Naive thymus-derived CD4-positive, alpha-beta T cell (primary cell): ENCODE data around the gene CILP. TPM values are rescaled to one million over a fixed set of nuclear protein-coding genes. Genes with fewer than 3 reads are reported as not detected.

Experiments used
- ATAC-seq: fragments of 150-1000 bp; cut with Tn5 transposase; 2 replicates; pipeline ENCODE4 v1.10.0; 2021; ENCODE audit warnings: mild to moderate bottlenecking, moderate library complexity
- CTCF ChIA-PET: fragments of 350-600 bp; sonication (Branson Sonifier 250); formaldehyde crosslinking; loops from one replicate; lab custom pipeline; 2021; ENCODE audit warnings: antibody characterized with exemption; lab: Charles Lee
- POLR2A ChIA-PET: fragments of 350-600 bp; sonication (Branson Sonifier 250); formaldehyde crosslinking; loops from one replicate; lab custom pipeline; 2021; ENCODE audit warnings: antibody characterized with exemption, inconsistent platforms; lab: Charles Lee
- DNase-seq, 9 donors: peaks; one replicate each; pipeline versions ENCODE4 v3.0.0 to v3.0.0-alpha.2; 2020 to 2022; ENCODE audit warnings: mixed read lengths in 1 of 9
- H3K27ac ChIP-seq: one replicate; pipeline ENCODE4 v1.7.0; 2013; ENCODE audit warnings: mild to moderate bottlenecking, low read depth, low read length, moderate library complexity
- H3K27me3 ChIP-seq, 2 donors: one replicate each; pipeline ENCODE4 v1.7.0; 2013; ENCODE audit warnings: low read length in 2 of 2, mild to moderate bottlenecking in 2 of 2, moderate library complexity in 2 of 2; ENCODE audit not compliant: control insufficient read depth in 2 of 2, insufficient read depth in 2 of 2
- H3K36me3 ChIP-seq, 3 experiments: 1 replicate in 2 of 3; 2 replicates in 1 of 3; pipeline ENCODE4 v1.7.0; 2013; ENCODE audit warnings: low read length in 3 of 3, mild to moderate bottlenecking in 3 of 3, moderate library complexity in 1 of 3; ENCODE audit not compliant: insufficient read depth in 3 of 3, control insufficient read depth in 2 of 3
- H3K4me1 ChIP-seq, 2 donors: one replicate each; pipeline ENCODE4 v1.7.0; 2013; ENCODE audit warnings: low read length in 2 of 2, mild to moderate bottlenecking in 2 of 2, moderate library complexity in 1 of 2; ENCODE audit not compliant: control insufficient read depth in 2 of 2, insufficient read depth in 2 of 2
- H3K4me3 ChIP-seq: 2 replicates; pipeline ENCODE4 v1.7.0; 2013; ENCODE audit warnings: mild to moderate bottlenecking, low read length
- H3K9me3 ChIP-seq, 3 experiments: 1 replicate in 2 of 3; 2 replicates in 1 of 3; pipeline ENCODE4 v1.7.0; 2013; ENCODE audit warnings: low read length in 3 of 3; ENCODE audit not compliant: control insufficient read depth in 2 of 3
- H3K27ac Mint-ChIP-seq, 9 donors: one replicate each; pipeline ENCODE4 v1.8.0; 2020 to 2022; ENCODE audit warnings: mixed read lengths in 9 of 9, mild to moderate bottlenecking in 8 of 9, moderate library complexity in 5 of 9, inconsistent platforms in 2 of 9
- H3K27me3 Mint-ChIP-seq, 5 donors: one replicate each; pipeline ENCODE4 v1.8.0; 2021 to 2022; ENCODE audit warnings: mixed read lengths in 5 of 5, mild to moderate bottlenecking in 1 of 5
- H3K36me3 Mint-ChIP-seq, 5 donors: one replicate each; pipeline ENCODE4 v1.8.0; 2020 to 2022; ENCODE audit warnings: mixed read lengths in 5 of 5, mild to moderate bottlenecking in 3 of 5, inconsistent platforms in 1 of 5
- H3K4me1 Mint-ChIP-seq, 7 donors: one replicate each; pipeline ENCODE4 v1.8.0; 2020 to 2022; ENCODE audit warnings: mixed read lengths in 7 of 7, mild to moderate bottlenecking in 3 of 7, inconsistent platforms in 1 of 7
- H3K4me3 Mint-ChIP-seq, 10 donors: one replicate each; pipeline ENCODE4 v1.8.0; 2020 to 2022; ENCODE audit warnings: mild to moderate bottlenecking in 10 of 10, mixed read lengths in 10 of 10, moderate library complexity in 6 of 10, inconsistent platforms in 2 of 10
- H3K9me3 Mint-ChIP-seq, 11 donors: one replicate each; pipeline ENCODE4 v1.8.0; 2020 to 2022; ENCODE audit warnings: mixed read lengths in 11 of 11, mild to moderate bottlenecking in 4 of 11, inconsistent platforms in 1 of 11, moderate library complexity in 1 of 11
- intact Hi-C, 2 donors: fragments of 100-400 bp; cut with micrococcal nuclease; formaldehyde crosslinking; loops; one replicate each; pipeline ENCODE4 v1.15.1; 2023
- polyA plus RNA-seq, 2 donors: library from polyadenylated mRNA; unstranded; fragments of 300-500 nt; fragmentation: Illumina TruSeq; gene quantifications; one replicate each; pipeline ENCODE4 v1.2.3, GENCODE V29; 2021
- total RNA-seq, 6 experiments: library from RNA in 5 of 6; stranded (reverse) in 5 of 6; gene quantifications; 1 replicate in 5 of 6; 2 replicates in 1 of 6; pipeline ENCODE4 v1.2.3 and lab custom pipeline; 2021 to 2026

Gene CILP, protein sequence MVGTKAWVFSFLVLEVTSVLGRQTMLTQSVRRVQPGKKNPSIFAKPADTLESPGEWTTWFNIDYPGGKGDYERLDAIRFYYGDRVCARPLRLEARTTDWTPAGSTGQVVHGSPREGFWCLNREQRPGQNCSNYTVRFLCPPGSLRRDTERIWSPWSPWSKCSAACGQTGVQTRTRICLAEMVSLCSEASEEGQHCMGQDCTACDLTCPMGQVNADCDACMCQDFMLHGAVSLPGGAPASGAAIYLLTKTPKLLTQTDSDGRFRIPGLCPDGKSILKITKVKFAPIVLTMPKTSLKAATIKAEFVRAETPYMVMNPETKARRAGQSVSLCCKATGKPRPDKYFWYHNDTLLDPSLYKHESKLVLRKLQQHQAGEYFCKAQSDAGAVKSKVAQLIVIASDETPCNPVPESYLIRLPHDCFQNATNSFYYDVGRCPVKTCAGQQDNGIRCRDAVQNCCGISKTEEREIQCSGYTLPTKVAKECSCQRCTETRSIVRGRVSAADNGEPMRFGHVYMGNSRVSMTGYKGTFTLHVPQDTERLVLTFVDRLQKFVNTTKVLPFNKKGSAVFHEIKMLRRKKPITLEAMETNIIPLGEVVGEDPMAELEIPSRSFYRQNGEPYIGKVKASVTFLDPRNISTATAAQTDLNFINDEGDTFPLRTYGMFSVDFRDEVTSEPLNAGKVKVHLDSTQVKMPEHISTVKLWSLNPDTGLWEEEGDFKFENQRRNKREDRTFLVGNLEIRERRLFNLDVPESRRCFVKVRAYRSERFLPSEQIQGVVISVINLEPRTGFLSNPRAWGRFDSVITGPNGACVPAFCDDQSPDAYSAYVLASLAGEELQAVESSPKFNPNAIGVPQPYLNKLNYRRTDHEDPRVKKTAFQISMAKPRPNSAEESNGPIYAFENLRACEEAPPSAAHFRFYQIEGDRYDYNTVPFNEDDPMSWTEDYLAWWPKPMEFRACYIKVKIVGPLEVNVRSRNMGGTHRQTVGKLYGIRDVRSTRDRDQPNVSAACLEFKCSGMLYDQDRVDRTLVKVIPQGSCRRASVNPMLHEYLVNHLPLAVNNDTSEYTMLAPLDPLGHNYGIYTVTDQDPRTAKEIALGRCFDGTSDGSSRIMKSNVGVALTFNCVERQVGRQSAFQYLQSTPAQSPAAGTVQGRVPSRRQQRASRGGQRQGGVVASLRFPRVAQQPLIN
- total RNA-seq (under 1 TPM; 0.05 to 0.49 (median 0.44) TPM), polyA plus RNA-seq (under 1 TPM in 1 of 2 donors, not detected in 1; 0.10 TPM), total RNA-seq (lab: John Stamatoyannopoulos, UW) (2.7 reads per million, percentile 14 among the genes with 10 or more reads in this experiment)

DNA sequence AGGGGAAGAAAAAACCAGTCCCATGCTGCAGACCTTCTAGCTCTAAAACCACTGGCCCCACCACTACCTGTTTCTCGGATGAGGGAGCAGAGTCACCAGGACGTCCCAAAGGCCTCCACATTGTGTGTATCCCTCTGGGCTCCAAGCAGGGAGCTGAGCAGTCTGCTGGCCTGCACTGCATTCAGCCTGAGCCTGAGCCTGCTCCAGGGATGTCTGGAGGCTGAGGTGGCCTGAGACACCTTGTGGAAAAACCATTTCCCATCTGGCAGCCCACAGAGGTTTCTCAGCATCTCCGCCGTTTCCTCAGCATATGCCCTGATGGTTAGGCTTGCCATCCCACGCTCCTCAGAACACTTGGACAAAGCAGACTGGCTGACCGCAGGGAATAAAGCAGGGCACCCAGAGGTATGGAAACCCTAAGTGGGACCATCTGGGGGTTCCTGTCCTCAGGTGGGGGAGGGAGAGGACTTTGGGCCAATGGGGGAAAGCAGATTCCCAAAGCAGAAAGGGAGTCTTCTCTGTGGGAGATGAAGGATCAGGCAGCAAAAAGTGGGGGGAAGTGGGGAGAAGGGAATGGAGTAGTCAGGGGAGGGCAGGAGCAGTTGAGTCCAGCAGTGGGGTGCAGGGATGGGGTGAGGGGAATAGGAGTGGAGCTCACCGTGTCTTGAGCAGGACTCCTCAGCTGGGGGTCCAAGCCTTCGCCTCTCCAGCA, at the start of gene CILP:
CILP (minus strand) TSS at position 704 of the 712 bp plus-strand sequence. CDS start 1,718 bp downstream, outside the sequence.
- Mint-ChIP-seq H3K4me3 (no peak within 1 kb of the TSS), H3K27me3 (peaks cover 0 to 3% (median 0%) of the 10 kb centered on the region in 5 donors), H3K27ac (no peak within 1 kb of the TSS), H3K36me3 (no peaks in the 10 kb centered on the region), H3K9me3 (no peaks in the 10 kb centered on the region), H3K4me1 (no peaks in the 10 kb centered on the region)
- H3K9me3 ChIP-seq, result no peaks in the 10 kb centered on the region
- no peak for ATAC-seq
- no peak for DNase-seq
- H3K4me1 ChIP-seq, result no peaks in the 10 kb centered on the region
- H3K27me3 ChIP-seq, result no peaks in the 10 kb centered on the region
- ChIA-PET POLR2A (no interaction called here), CTCF (no interaction called here)
- no peak within 1 kb of the TSS for H3K27ac ChIP-seq
- no peak within 1 kb of the TSS for H3K4me3 ChIP-seq
- intact Hi-C loops, result no loop called here
- no peaks in the 10 kb centered on the region for H3K36me3 ChIP-seq

GRCh38 chr15:65260968-65261367, 49.7 kb upstream of the CILP start:
- peaks cover 0 to 2% (median 0%) of the 10 kb centered on the region in 7 donors for H3K4me1 Mint-ChIP-seq
- Histone ChIP-seq H3K4me3 (no peak overlapping the region), H3K4me1 (no peaks in the 10 kb centered on the region), H3K27me3 (no peaks in the 10 kb centered on the region), H3K36me3 (peaks cover 8 to 76% (median 13%) of the 10 kb centered on the region in 3 experiments), H3K9me3 (no peaks in the 10 kb centered on the region), H3K27ac (no peak overlapping the region)
- peaks cover 6 to 68% (median 42%) of the 10 kb centered on the region in 5 donors for H3K36me3 Mint-ChIP-seq
- ATAC-seq, result no peak
- DNase-seq, result no peak
- ChIA-PET CTCF (no interaction called here), POLR2A (interaction anchor here (0.6 kb wide), 1 partner anchor 115 kb away, joined by 3 read pairs; no protein-coding TSS in a partner anchor)
- no peaks in the 10 kb centered on the region for H3K9me3 Mint-ChIP-seq
- H3K27ac Mint-ChIP-seq, result peak overlapping the region in 1 of 9 donors; percentile 7
- no peak overlapping the region for H3K4me3 Mint-ChIP-seq
- intact Hi-C loops, result no loop called here
- no peaks in the 10 kb centered on the region for H3K27me3 Mint-ChIP-seq

DNA sequence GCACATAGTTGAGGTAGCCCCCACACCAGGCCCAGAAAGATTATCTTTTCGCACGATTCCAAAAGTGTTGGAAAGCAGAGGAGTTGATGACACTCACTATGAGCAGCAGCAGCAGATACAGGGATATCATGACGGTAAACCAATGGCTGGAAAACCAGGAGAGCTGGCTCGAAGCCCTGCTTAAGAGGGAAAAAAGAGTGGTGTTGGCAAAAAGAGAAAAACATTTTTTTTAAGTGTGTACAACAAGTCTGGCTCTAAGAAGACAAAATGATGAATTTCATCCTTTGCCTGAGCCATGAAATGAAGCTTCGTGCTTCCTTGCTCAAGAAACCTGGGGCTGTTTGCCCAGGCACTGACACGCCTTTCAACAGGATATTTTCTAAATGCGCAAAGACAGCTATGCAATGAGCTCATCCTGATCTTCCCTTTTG, 48.1 kb upstream of the CILP start:
- Mint-ChIP-seq H3K36me3 (peaks cover 6 to 68% (median 53%) of the 10 kb centered on the region in 5 donors), H3K4me1 (peaks cover 0 to 2% (median 0%) of the 10 kb centered on the region in 7 donors), H3K27ac (no peak overlapping the region), H3K4me3 (no peak overlapping the region), H3K27me3 (no peaks in the 10 kb centered on the region), H3K9me3 (no peaks in the 10 kb centered on the region)
- ATAC-seq (no peak), DNase-seq (no peak)
- Histone ChIP-seq H3K27me3 (no peaks in the 10 kb centered on the region), H3K9me3 (no peaks in the 10 kb centered on the region), H3K36me3 (peaks cover 8 to 77% (median 13%) of the 10 kb centered on the region in 3 experiments), H3K4me1 (no peaks in the 10 kb centered on the region), H3K27ac (no peak overlapping the region), H3K4me3 (no peak overlapping the region)
- ChIA-PET POLR2A (no interaction called here), CTCF (interaction anchor here (0.8 kb wide), 2 partner anchors 12 to 595 kb away, joined by 3 read pairs; no protein-coding TSS in a partner anchor)
- intact Hi-C loops, result no loop called here

DNA sequence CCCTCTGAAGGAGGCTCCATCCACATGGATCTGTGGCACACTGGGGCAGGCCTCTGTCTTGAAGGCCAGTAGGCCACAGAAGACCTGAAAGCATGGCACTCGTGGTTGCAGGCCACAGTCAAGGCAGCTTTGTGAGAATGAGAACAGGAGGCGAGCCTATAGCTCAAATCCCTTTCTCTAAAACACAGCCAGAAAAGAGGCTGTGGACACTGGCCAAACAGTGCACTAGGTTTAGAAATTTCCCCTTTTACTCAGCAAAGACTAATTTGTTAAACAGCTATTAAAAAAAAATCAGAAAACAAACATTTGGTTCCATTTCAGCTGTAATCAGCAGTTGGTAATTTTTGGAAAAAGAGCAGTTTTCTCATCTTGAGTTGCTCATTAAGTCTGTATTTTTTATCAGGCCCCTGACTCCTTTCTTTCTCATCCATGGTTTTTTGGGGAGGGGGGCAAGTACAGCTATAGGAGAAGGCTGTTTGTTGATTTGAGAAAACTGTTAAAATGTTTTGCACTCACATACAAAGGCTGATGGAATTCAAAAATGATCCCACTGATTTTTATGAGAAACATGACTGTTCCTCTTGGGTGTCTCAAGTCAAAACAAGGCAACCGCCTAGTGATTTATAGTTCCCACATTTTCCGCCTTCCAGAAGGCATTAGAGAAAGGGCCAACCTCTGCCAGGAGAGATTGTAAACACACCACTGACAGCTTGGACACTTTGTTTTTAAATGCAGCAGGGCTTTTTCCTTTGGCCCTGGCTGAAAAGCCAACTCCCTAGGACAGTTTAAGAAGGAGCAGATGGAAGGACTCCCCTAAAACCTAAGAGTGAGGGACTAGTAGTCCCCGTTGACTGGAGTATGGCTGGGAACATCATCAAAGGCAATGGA, 47.3 kb upstream of the CILP start:
- ATAC-seq, result no peak
- no peaks in the 10 kb centered on the region for H3K27me3 Mint-ChIP-seq
- peaks cover 0 to 2% (median 0%) of the 10 kb centered on the region in 7 donors for H3K4me1 Mint-ChIP-seq
- no peak overlapping the region for H3K4me3 ChIP-seq
- H3K27ac ChIP-seq, result no peak overlapping the region
- no peaks in the 10 kb centered on the region for H3K4me1 ChIP-seq
- no peak for DNase-seq
- POLR2A ChIA-PET, result interaction anchor here (0.6 kb wide), 1 partner anchor 1550 kb away, joined by 3 read pairs; no protein-coding TSS in a partner anchor
- H3K27me3 ChIP-seq, result no peaks in the 10 kb centered on the region
- no peaks in the 10 kb centered on the region for H3K9me3 Mint-ChIP-seq
- H3K27ac Mint-ChIP-seq, result peak overlapping the region in 1 of 9 donors; percentile 37
- intact Hi-C loops, result no loop called here
- H3K4me3 Mint-ChIP-seq, result no peak overlapping the region
- H3K36me3 ChIP-seq, result peaks cover 8 to 76% (median 13%) of the 10 kb centered on the region in 3 experiments
- H3K9me3 ChIP-seq, result no peaks in the 10 kb centered on the region
- H3K36me3 Mint-ChIP-seq, result peaks cover 8 to 74% (median 55%) of the 10 kb centered on the region in 5 donors
- CTCF ChIA-PET, result no interaction called here

- Histone ChIP-seq H3K36me3 (peaks cover 8 to 52% (median 8%) of the 10 kb centered on the region in 3 experiments), H3K4me1 (no peaks in the 10 kb centered on the region), H3K27me3 (no peaks in the 10 kb centered on the region), H3K9me3 (no peaks in the 10 kb centered on the region), H3K4me3 (no peak overlapping the region), H3K27ac (no peak overlapping the region)
- intact Hi-C loops, result no loop called here
- H3K9me3 Mint-ChIP-seq, result no peaks in the 10 kb centered on the region
- ChIA-PET POLR2A (no interaction called here), CTCF (no interaction called here)
- no peak overlapping the region for H3K4me3 Mint-ChIP-seq
- no peak overlapping the region for H3K27ac Mint-ChIP-seq
- no peaks in the 10 kb centered on the region for H3K27me3 Mint-ChIP-seq
- no peak for DNase-seq
- H3K4me1 Mint-ChIP-seq, result peaks cover 0 to 6% (median under 1%) of the 10 kb centered on the region in 7 donors
- ATAC-seq, result no peak
- H3K36me3 Mint-ChIP-seq, result peaks cover 10 to 54% (median 37%) of the 10 kb centered on the region in 5 donors
These were observed 44.3 kb upstream of the CILP start for GRCh38 chr15:65255486-65256140.
